SH-SY5Y (cell line): ENCODE results near the gene CTCF.

Experiments
- GATA2 ChIP-seq: IDR thresholded peaks from 2 replicates; pipeline ENCODE4 v1.6.1; 2011; ENCODE audit warnings: mild to moderate bottlenecking, low read depth, low read length
- GATA3 ChIP-seq: IDR thresholded peaks from 2 replicates; pipeline ENCODE4 v1.6.1; 2011; ENCODE audit warnings: low read depth, mild to moderate bottlenecking, low read length, moderate library complexity

DNA sequence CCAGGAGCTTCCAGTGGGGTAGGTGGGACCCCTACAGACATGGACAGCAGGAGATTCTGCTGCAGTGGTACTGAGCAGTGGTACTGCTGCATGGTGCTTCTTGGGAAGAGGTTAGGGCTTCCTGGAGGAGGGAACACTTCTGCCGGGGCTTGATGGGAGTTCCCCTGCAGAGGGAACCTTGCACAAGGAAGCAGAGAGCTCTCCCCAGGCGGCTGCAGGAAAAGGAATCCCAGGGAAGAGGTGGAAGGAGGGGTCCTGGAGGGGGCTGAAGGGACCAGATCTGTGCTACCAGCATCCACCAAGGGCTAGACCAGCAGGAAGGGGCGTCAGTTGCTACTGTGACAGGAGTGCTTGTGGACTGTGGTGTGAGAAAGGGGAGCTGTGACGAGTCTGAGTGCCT, 23.1 kb upstream of the CTCF start:
- TF ChIP-seq GATA2 = no peak
- TF ChIP-seq GATA3 = no peak
